ENCODE data around the gene CCDC51.

DNA sequence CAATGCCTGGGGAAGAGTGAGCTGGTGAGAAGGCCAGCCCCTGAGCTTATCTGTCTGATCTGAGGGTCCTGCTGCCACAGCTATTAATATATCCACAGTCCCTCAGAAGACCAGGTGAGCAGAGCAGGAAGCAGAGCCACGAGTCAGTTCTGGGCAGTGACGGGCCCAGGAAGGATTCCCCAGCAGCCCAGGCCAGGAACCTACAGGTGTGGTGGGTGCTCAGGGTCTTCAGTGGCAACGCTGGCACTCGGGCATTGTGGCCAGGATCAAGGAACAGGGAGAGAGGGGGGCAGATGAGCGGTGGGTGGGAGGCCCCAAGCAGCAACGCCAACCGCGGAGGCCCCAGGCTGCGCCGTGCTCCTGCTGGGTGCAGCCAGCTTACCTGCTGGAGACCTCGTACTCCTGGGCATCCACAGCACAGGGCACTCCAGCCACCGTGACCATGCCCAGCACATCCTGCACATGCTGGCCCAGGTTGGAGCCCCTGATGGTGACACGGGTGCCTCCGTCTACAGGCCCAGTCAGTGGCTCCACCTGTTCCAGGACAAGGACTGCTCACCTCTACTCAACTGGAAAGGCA is 22.3 kb downstream of the CCDC51 start:
- no peak for TF ChIP-seq POLR2A (IDR thresholded peaks at IDR 0.05)
- TF ChIP-seq, protein P1, sequence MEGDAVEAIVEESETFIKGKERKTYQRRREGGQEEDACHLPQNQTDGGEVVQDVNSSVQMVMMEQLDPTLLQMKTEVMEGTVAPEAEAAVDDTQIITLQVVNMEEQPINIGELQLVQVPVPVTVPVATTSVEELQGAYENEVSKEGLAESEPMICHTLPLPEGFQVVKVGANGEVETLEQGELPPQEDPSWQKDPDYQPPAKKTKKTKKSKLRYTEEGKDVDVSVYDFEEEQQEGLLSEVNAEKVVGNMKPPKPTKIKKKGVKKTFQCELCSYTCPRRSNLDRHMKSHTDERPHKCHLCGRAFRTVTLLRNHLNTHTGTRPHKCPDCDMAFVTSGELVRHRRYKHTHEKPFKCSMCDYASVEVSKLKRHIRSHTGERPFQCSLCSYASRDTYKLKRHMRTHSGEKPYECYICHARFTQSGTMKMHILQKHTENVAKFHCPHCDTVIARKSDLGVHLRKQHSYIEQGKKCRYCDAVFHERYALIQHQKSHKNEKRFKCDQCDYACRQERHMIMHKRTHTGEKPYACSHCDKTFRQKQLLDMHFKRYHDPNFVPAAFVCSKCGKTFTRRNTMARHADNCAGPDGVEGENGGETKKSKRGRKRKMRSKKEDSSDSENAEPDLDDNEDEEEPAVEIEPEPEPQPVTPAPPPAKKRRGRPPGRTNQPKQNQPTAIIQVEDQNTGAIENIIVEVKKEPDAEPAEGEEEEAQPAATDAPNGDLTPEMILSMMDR (IDR thresholded peaks at IDR 0.05), result no peak
